Endothelial cell of umbilical vein (primary cell): ENCODE data around the gene CNTNAP2. TPM values are rescaled to one million over a fixed set of nuclear protein-coding genes. Genes with fewer than 3 reads are reported as not detected.

Experiments
- BruUV-seq: library from RNA; stranded (reverse); fragments of 400-500 nt; replicated peaks from 2 replicates; lab custom pipeline; 2021; lab: Mats Ljungman, UMichigan
- CTCF ChIA-PET: fragments of 300-600, 350-600 bp; sonication (Branson Sonifier 250); formaldehyde crosslinking; loops from one replicate; lab custom pipeline; 2021; ENCODE audit warnings: antibody characterized with exemption, inconsistent platforms; lab: Charles Lee
- POLR2A ChIA-PET: fragments of 300-600, 350-600 bp; sonication (Branson Sonifier 250); formaldehyde crosslinking; loops from one replicate; lab custom pipeline; 2021; ENCODE audit warnings: antibody characterized with exemption, inconsistent platforms; lab: Charles Lee
- DNase-seq: peaks from one replicate; pipeline ENCODE4 v3.0.0-alpha.2; 2011; ENCODE audit warnings: low read depth, low spot score
- FAIRE-seq: peaks from 2 replicates; lab custom pipeline; 2011; peaks lifted over from hg19 to GRCh38; lab: Jason Lieb, UNC
- H2AFZ ChIP-seq: 2 replicates; pipeline ENCODE4 v1.6.0; 2012; ENCODE audit warnings: low read depth, low read length, control low read depth, inconsistent platforms
- H3K27ac ChIP-seq: 2 replicates; pipeline ENCODE4 v1.5.1; 2011; ENCODE audit warnings: low read depth, mild to moderate bottlenecking, control low read depth, low read length, moderate library complexity; ENCODE audit not compliant: insufficient read depth
- H3K27me3 ChIP-seq, 2 experiments: 2 replicates each; pipeline versions ENCODE4 v1.6.0 to v1.6.1; 2011; ENCODE audit warnings: low read length in 2 of 2, mixed read lengths in 1 of 2; ENCODE audit not compliant: control insufficient read depth in 2 of 2, insufficient read depth in 2 of 2
- H3K36me3 ChIP-seq, 2 experiments: 2 replicates in 1 of 2; 3 replicates in 1 of 2; pipeline ENCODE4 v1.5.1; 2011; ENCODE audit warnings: low read length in 2 of 2, mild to moderate bottlenecking in 1 of 2, moderate library complexity in 1 of 2; ENCODE audit not compliant: control insufficient read depth in 2 of 2, insufficient read depth in 2 of 2; ENCODE audit errors: extremely low read depth in 1 of 2
- H3K4me1 ChIP-seq: 3 replicates; pipeline ENCODE4 v1.5.1; 2011; ENCODE audit warnings: mild to moderate bottlenecking, low read length; ENCODE audit not compliant: control insufficient read depth, insufficient read depth; ENCODE audit errors: extremely low read depth
- H3K4me2 ChIP-seq: 2 replicates; pipeline ENCODE4 v1.6.1; 2011; ENCODE audit warnings: low read length, control low read depth, mixed read lengths; ENCODE audit not compliant: insufficient read depth
- H3K4me3 ChIP-seq, 3 experiments: fragments of 200-600 bp in 1 of 3; sonication (generic), shearing (Covaris generic) in 1 of 3; replicated peaks in 1 of 3; 2 replicates each; pipeline ENCODE4 v1.5.1; 2011 to 2016; ENCODE audit warnings: control low read depth in 3 of 3, low read length in 3 of 3, mild to moderate bottlenecking in 2 of 3, inconsistent platforms in 1 of 3, low read depth in 1 of 3, moderate library complexity in 1 of 3; ENCODE audit not compliant: insufficient read depth in 1 of 3
- H3K79me2 ChIP-seq: 2 replicates; pipeline ENCODE4 v1.6.0; 2012; ENCODE audit warnings: low read length, inconsistent platforms; ENCODE audit not compliant: control insufficient read depth, insufficient read depth
- H3K9ac ChIP-seq: replicated peaks from 2 replicates; pipeline ENCODE3; 2011; ENCODE audit warnings: low read length, control low read depth; ENCODE audit not compliant: insufficient read depth; ENCODE audit errors: extremely low read depth
- H3K9me1 ChIP-seq: replicated peaks from 3 replicates; pipeline ENCODE4 v1.6.0; 2011; ENCODE audit warnings: mild to moderate bottlenecking, low read length; ENCODE audit not compliant: control insufficient read depth, insufficient read depth; ENCODE audit errors: extremely low read depth
- H3K9me3 ChIP-seq: replicated peaks from 2 replicates; pipeline ENCODE4 v1.5.1; 2012; ENCODE audit warnings: low read length, inconsistent platforms; ENCODE audit not compliant: control insufficient read depth, insufficient read depth
- H4K20me1 ChIP-seq: replicated peaks from 2 replicates; pipeline ENCODE3; 2011; ENCODE audit warnings: mild to moderate bottlenecking, low read length; ENCODE audit not compliant: control insufficient read depth, insufficient read depth; ENCODE audit errors: extremely low read depth
- EZH2 ChIP-seq: IDR thresholded peaks from 2 replicates; pipeline ENCODE4 v1.6.1; 2012; ENCODE audit warnings: borderline replicate concordance, low read depth, mild to moderate bottlenecking, moderate library complexity, low read length, inconsistent platforms; ENCODE audit not compliant: severe bottlenecking
- FOS ChIP-seq: IDR thresholded peaks from 2 replicates; pipeline ENCODE4 v1.6.1; 2011; ENCODE audit warnings: mild to moderate bottlenecking, low read length, moderate library complexity, borderline replicate concordance; ENCODE audit not compliant: insufficient read depth
- GATA2 ChIP-seq: IDR thresholded peaks from 2 replicates; pipeline ENCODE4 v1.7.0; 2011; ENCODE audit warnings: low read depth, mild to moderate bottlenecking, moderate library complexity, mixed read lengths, low read length; ENCODE audit not compliant: insufficient read length, insufficient read depth
- JUN ChIP-seq: IDR thresholded peaks from 2 replicates; pipeline ENCODE4 v1.6.1; 2011; ENCODE audit warnings: borderline replicate concordance, low read depth; ENCODE audit not compliant: insufficient read length, insufficient read depth
- MYC ChIP-seq: IDR thresholded peaks from one replicate; pipeline ENCODE4 v1.6.1; 2011; ENCODE audit warnings: mild to moderate bottlenecking, low read depth, low read length
- POLR2A ChIP-seq: IDR thresholded peaks from 2 replicates; pipeline ENCODE4 v1.6.1; 2012; ENCODE audit warnings: low read depth, mild to moderate bottlenecking, control low read depth, low read length
- POLR2AphosphoS5 ChIP-seq: IDR thresholded peaks from 2 replicates; pipeline ENCODE4 v1.6.1; 2012; ENCODE audit warnings: low read depth, mild to moderate bottlenecking, control low read depth, low read length, moderate library complexity; ENCODE audit not compliant: insufficient read depth
- dilution Hi-C: fragments of 300-500 bp; cut with MboI; formaldehyde crosslinking; loops from one replicate; pipeline ENCODE4 v1.15.0; 2019; ENCODE audit warnings: low sequenced_read_pairs; ENCODE audit not compliant: extremely low pct_ligation_motif_present
- intact Hi-C: fragments of 100-400 bp; cut with micrococcal nuclease; formaldehyde crosslinking; loops from one replicate; pipeline ENCODE4 v1.10.0; 2022
- polyA plus RNA-seq, 4 experiments: library from polyadenylated mRNA; depleted of rRNA in 3 of 4; stranded (reverse) in 3 of 4; unstranded in 1 of 4; fragments of >200 nt; gene quantifications; 2 replicates each; pipeline versions ENCODE4 v1.2.1 to v1.2.3, GENCODE V29; 2011 to 2012; ENCODE audit warnings: missing spikeins in 1 of 4
- total RNA-seq: library from RNA; stranded (reverse); gene quantifications from 2 replicates; pipeline ENCODE4 v1.2.3, GENCODE V29; 2021
- TF ChIP-seq, protein P1 (sequence below): IDR thresholded peaks from 2 replicates; pipeline ENCODE4 v1.6.1; 2011; ENCODE audit not compliant: insufficient read depth, insufficient read length
- TF ChIP-seq, protein P2 (sequence below), 2 donors: IDR thresholded peaks; 1 replicate in 1 of 2; 2 replicates in 1 of 2; pipeline ENCODE4 v1.5.1; 2011; ENCODE audit warnings: low read length in 2 of 2, mild to moderate bottlenecking in 2 of 2, moderate library complexity in 2 of 2, control low read depth in 1 of 2, inconsistent platforms in 1 of 2, low read depth in 1 of 2; ENCODE audit not compliant: insufficient read depth in 1 of 2; ENCODE audit errors: extremely low read depth in 1 of 2

CNTNAP2 gene
- total and polyA plus RNA-seq, 2 donors (not counting 3 experiments of a cell fraction or from before 2014, with no cell fraction given) = not detected

DNA sequence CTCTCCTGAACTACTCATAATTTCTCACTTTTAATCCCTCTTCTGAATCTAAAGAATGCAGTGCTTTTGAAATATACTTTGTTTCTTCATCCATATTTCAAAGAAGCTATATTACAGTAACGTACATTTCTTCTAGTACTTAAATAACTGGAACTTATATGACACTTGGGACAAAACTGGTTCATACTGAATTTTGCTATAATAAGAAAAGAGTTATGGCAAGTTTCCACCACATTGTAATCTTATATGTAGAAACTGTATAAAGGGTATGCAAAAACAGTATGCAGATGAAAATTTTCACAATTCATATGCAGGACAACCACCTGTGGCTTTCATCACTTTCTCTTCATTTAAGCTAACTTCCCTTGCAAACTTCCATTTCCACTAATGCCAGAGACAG is 785.7 kb downstream of the CNTNAP2 start:
- BruUV-seq = no TSS peak
- intact Hi-C loops = no loop called here
- no peak overlapping the region for H3K4me3 ChIP-seq
- H3K27me3 ChIP-seq = no peaks in the 10 kb centered on the region
- no peak overlapping the region for H3K4me2 ChIP-seq
- TF ChIP-seq GATA2 (no peak), EZH2 (no peak), MYC (no peak), JUN (no peak)
- TF ChIP-seq, protein P1, sequence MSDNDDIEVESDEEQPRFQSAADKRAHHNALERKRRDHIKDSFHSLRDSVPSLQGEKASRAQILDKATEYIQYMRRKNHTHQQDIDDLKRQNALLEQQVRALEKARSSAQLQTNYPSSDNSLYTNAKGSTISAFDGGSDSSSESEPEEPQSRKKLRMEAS = no peak
- no peaks in the 10 kb centered on the region for H3K9me1 ChIP-seq
- no peaks in the 10 kb centered on the region for H4K20me1 ChIP-seq
- DNase-seq (no peak), FAIRE-seq (no peak)
- H2AFZ ChIP-seq = no peak overlapping the region
- H3K9me3 ChIP-seq = peaks cover 6% of the 10 kb centered on the region
- no peaks in the 10 kb centered on the region for H3K36me3 ChIP-seq
- dilution Hi-C loops = no loop called here
- no peak overlapping the region for H3K9ac ChIP-seq
- H3K27ac ChIP-seq = no peak overlapping the region
- no peaks in the 10 kb centered on the region for H3K4me1 ChIP-seq
- no peaks in the 10 kb centered on the region for H3K79me2 ChIP-seq
- CTCF ChIA-PET = interaction anchor here (0.7 kb wide), 1 partner anchor 294 kb away, joined by 3 read pairs; no protein-coding TSS in a partner anchor
- POLR2A ChIA-PET = no interaction called here

DNA sequence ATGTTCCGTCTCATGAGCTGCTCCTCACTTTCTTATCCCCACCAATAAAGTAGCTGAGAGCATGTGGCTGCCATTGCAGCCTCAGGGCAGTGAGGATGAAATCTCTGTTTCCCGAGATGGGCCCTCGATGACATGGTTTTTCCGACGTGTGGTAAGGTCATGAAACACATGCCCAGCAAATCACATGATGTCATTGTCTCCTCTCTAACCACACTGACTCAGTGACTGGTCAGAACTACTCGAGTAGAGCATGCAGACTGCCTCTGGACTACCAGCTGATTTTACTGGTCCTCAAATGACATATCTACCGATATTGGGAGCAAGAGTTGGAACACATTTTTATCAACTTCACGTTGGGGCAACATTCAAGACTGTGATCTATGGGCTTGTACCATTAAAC is 786.1 kb downstream of the CNTNAP2 start:
- CTCF ChIA-PET = no interaction called here
- no TSS peak for BruUV-seq
- no peaks in the 10 kb centered on the region for H3K36me3 ChIP-seq

More for the DNA sequence above, 786.1 kb downstream of the CNTNAP2 start:
- Histone ChIP-seq H3K9me3 (peaks cover 6% of the 10 kb centered on the region), H3K79me2 (no peaks in the 10 kb centered on the region), H3K4me3 (no peak overlapping the region), H3K27me3 (no peaks in the 10 kb centered on the region), H3K27ac (no peak overlapping the region), H3K4me1 (no peaks in the 10 kb centered on the region), H3K9ac (no peak overlapping the region), H3K9me1 (no peaks in the 10 kb centered on the region), H4K20me1 (no peaks in the 10 kb centered on the region), H2AFZ (no peak overlapping the region), H3K4me2 (no peak overlapping the region)
- TF ChIP-seq GATA2 = no peak
- TF ChIP-seq FOS = no peak
- no peak for TF ChIP-seq MYC
- no peak for TF ChIP-seq POLR2AphosphoS5
- TF ChIP-seq POLR2A = no peak
- TF ChIP-seq, protein P2, sequence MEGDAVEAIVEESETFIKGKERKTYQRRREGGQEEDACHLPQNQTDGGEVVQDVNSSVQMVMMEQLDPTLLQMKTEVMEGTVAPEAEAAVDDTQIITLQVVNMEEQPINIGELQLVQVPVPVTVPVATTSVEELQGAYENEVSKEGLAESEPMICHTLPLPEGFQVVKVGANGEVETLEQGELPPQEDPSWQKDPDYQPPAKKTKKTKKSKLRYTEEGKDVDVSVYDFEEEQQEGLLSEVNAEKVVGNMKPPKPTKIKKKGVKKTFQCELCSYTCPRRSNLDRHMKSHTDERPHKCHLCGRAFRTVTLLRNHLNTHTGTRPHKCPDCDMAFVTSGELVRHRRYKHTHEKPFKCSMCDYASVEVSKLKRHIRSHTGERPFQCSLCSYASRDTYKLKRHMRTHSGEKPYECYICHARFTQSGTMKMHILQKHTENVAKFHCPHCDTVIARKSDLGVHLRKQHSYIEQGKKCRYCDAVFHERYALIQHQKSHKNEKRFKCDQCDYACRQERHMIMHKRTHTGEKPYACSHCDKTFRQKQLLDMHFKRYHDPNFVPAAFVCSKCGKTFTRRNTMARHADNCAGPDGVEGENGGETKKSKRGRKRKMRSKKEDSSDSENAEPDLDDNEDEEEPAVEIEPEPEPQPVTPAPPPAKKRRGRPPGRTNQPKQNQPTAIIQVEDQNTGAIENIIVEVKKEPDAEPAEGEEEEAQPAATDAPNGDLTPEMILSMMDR (IDR thresholded peaks at IDR 0.05; ENCODE audit: extremely low read depth in 1 of 2, insufficient read depth in 1 of 2, low read depth in 1 of 2, low read length in 2 of 2) = no peak
- no peak for TF ChIP-seq JUN
- no peak for TF ChIP-seq EZH2
- TF ChIP-seq, protein P1 = no peak
- dilution Hi-C loops (no loop called here), intact Hi-C loops (no loop called here)
- DNase-seq (no peak), FAIRE-seq (no peak)
- POLR2A ChIA-PET = interaction anchor here (0.7 kb wide), 1 partner anchor 47 kb away, joined by 4 read pairs; no protein-coding TSS in a partner anchor
